Immature natural killer cell (primary cell): ENCODE results near the gene ZNF740. TPM values are rescaled to one million over a fixed set of nuclear protein-coding genes. Genes with fewer than 3 reads are reported as not detected.

Source experiments
- DNase-seq, 3 donors: peaks; one replicate each; pipeline ENCODE4 v3.0.0; 2022; ENCODE audit warnings: mixed read lengths in 1 of 3
- H3K27ac Mint-ChIP-seq, 6 donors: one replicate each; pipeline ENCODE4 v1.8.0; 2020; ENCODE audit warnings: mixed read lengths in 6 of 6, mild to moderate bottlenecking in 5 of 6, inconsistent platforms in 4 of 6, moderate library complexity in 3 of 6
- H3K27me3 Mint-ChIP-seq, 3 donors: one replicate each; pipeline ENCODE4 v1.8.0; 2020 to 2021; ENCODE audit warnings: low read depth in 3 of 3, mild to moderate bottlenecking in 3 of 3, mixed read lengths in 3 of 3, moderate library complexity in 3 of 3, inconsistent platforms in 1 of 3
- H3K36me3 Mint-ChIP-seq, 3 donors: one replicate each; pipeline ENCODE4 v1.8.0; 2020; ENCODE audit warnings: mixed read lengths in 3 of 3, inconsistent platforms in 2 of 3, mild to moderate bottlenecking in 2 of 3
- H3K4me1 Mint-ChIP-seq, 2 donors: one replicate each; pipeline ENCODE4 v1.8.0; 2020; ENCODE audit warnings: inconsistent platforms in 2 of 2, mild to moderate bottlenecking in 2 of 2, mixed read lengths in 2 of 2, moderate library complexity in 1 of 2
- H3K4me3 Mint-ChIP-seq, 5 donors: one replicate each; pipeline ENCODE4 v1.8.0; 2020; ENCODE audit warnings: mild to moderate bottlenecking in 5 of 5, mixed read lengths in 5 of 5, inconsistent platforms in 3 of 5, moderate library complexity in 3 of 5
- H3K9me3 Mint-ChIP-seq, 6 donors: one replicate each; pipeline ENCODE4 v1.8.0; 2020; ENCODE audit warnings: mild to moderate bottlenecking in 6 of 6, mixed read lengths in 6 of 6, inconsistent platforms in 4 of 6, moderate library complexity in 3 of 6
- polyA plus RNA-seq, 3 donors: library from polyadenylated mRNA; unstranded; fragments of 300-500 nt; fragmentation: Illumina TruSeq; gene quantifications; one replicate each; pipeline ENCODE4 v1.2.3, GENCODE V29; 2021

Gene ZNF740
- polyA plus RNA-seq, 3 donors from 2014 or later = 2.0 to 5.1 (median 2.6) TPM

DNA sequence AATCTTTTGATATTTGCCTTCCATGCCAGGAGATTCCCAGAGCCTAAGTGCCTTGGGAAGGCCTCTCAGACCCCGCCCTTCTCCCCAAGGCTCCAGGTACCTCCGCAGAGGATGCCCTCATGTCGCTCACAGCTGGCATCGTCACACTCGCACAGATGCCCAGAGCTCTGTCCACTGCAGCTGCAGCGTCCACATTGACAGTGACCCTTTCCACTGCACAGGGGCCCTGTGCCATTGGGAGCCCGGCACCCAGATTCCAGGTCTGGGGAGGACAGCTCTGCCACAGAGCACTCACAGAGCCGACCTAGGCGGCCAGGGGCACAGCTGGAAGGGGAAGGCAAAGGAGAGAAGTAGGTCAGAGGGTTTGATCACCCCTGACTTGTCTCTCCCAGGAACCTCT lies 12.5 kb downstream of the ZNF740 start:
- Mint-ChIP-seq H3K36me3 (peaks cover 11 to 66% (median 22%) of the 10 kb centered on the region in 3 donors), H3K27ac (peak overlapping the region in 1 of 6 donors; percentile 69)

DNA sequence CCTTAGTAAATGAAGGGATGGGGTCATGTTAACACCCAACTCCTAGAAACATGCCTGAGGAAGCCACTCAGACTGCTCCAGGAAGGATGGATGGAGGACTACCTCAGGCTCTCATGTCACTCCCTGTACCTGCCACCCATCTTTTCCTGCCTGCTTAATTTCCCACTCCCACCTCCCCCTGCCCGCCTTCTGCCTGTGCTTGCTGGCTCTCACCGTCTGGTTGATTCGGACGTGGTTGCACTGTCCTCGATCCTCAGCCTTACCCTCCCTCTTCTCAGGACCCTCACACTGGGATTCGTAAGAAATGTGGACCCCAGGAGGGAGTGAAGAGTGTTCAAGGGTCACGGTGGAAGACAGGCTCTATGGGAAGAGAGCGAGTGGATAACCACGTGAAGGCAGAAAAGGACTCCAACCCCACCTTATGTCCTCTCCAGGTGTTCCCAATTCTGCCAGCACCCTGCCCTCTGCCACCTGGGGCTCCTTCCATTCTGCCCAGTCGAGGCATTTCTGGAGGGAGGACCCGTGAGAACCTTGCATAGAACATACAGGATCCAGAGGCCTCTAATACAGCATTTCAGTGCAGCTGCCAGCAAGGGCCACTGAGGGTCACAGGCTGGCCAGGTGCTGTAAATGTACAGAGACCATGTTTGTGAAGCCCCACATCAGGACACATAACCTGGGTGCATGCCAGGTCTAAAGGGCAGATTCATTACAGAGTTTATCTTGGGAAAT lies 13.6 kb downstream of the ZNF740 start:
- Mint-ChIP-seq H3K27me3 (peaks cover 0 to 3% (median 3%) of the 10 kb centered on the region in 3 donors), H3K27ac (peak overlapping the region in 1 of 6 donors; percentile 34), H3K36me3 (peaks cover 15 to 75% (median 22%) of the 10 kb centered on the region in 3 donors), H3K4me3 (no peak overlapping the region), H3K9me3 (no peaks in the 10 kb centered on the region), H3K4me1 (peaks cover 29 to 33% of the 10 kb centered on the region in 2 donors)
- no peak for DNase-seq

More for the DNA sequence above, 12.5 kb downstream of the ZNF740 start:
- H3K27me3 Mint-ChIP-seq = peaks cover 0 to 3% (median 3%) of the 10 kb centered on the region in 3 donors
- DNase-seq = no peak
- H3K4me1 Mint-ChIP-seq = peaks cover 18 to 22% of the 10 kb centered on the region in 2 donors
- H3K4me3 Mint-ChIP-seq = no peak overlapping the region
- no peaks in the 10 kb centered on the region for H3K9me3 Mint-ChIP-seq

DNA sequence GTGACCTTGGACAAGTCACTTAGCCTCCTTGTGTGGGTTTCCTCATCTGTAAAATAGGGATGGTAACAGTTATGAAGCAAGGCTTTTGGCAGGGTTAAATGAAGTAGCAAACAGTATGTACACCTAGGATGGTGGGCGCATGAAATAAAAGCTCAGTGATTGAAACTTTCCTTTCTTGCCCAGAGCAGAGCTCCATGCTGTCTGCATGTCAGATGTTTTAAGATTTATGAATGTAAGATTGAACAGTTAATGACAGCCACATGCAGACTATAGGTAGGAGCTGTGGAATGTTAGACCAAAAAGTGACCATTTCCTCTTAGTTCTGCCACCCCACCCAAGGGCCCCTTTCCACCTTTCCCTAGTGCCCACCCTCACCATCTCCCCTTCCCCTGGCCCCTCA lies 14.5 kb downstream of the ZNF740 start:
- H3K4me3 Mint-ChIP-seq = no peak overlapping the region
- H3K4me1 Mint-ChIP-seq = peaks cover 38 to 41% of the 10 kb centered on the region in 2 donors
- peak overlapping the region in 2 of 6 donors; percentile 6 to 50 for H3K27ac Mint-ChIP-seq
- no peaks in the 10 kb centered on the region for H3K9me3 Mint-ChIP-seq
- peaks cover 19 to 80% (median 25%) of the 10 kb centered on the region in 3 donors for H3K36me3 Mint-ChIP-seq
- no peak for DNase-seq
- peaks cover 0 to 3% (median 3%) of the 10 kb centered on the region in 3 donors for H3K27me3 Mint-ChIP-seq

DNA sequence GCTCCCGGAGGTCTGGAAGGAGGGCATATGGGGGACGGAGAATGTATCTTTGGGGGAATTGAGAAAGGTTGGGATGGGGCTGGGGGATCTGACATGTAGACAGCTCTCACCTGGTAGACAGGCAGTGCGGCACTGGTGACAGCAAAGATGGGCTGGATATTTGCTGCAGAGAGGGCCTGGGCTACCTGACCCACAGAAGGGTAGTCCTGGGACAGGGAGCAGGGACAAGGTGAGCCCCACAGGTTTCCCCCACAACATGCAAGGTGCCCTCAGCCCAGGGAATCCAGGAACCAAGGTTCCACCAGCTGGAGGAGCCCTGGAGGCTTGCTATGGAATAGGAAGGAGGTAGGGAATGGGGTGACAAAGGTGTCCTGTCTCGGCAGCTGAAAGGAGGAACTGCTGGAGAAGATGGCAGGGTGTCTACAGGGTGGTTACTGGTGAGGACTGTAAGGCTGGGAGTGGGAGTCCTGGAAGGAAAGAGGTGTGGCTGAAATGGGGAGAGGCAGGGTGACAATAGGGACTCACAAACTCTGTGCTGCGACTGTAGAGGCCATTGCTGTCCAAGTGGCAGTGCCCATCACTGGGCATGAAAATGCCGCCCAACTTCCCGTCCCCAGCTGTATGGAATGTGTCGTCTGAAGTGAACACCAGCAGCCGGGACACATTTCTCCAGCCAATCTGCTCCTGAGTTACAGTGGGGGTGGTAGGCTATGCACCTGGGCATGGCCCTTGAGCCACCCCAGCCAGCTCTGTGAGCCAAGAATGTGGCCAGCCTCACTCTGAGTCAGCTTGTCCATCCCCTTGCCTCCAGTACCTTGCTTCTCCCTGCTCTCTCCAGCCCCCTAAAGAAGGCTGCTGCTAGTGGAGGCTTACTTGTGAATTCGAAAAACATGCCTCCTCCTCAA lies 15.2 kb downstream of the ZNF740 start:
- no peak for DNase-seq
- Mint-ChIP-seq H3K4me1 (peaks cover 45 to 46% of the 10 kb centered on the region in 2 donors), H3K27me3 (peaks cover 0 to 3% (median 3%) of the 10 kb centered on the region in 3 donors), H3K36me3 (peaks cover 23 to 85% (median 30%) of the 10 kb centered on the region in 3 donors), H3K4me3 (peak overlapping the region in 1 of 5 donors; percentile 10), H3K9me3 (no peaks in the 10 kb centered on the region), H3K27ac (peak overlapping the region in 1 of 6 donors; percentile 50)

DNA sequence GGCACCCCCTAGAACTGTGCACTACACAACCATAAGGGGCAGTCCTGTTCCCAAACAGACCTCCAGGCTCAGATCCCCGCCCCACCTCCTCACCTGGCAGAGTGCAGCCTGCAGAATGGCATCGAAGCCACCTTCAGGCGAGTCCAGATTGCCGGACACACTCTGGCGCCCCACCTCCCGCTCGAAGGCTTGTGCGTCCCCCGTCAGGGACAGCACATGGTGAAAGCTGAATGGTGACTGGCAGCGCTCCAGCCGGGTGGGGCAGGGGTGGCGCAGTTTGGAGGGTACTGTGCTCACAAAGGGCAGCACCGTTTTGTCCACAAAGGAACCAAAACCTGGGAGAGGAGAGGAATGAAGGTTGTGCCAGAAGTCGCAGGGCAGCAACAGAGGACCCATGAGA lies 16.0 kb downstream of the ZNF740 start:
- Mint-ChIP-seq H3K36me3 (peaks cover 23 to 83% (median 35%) of the 10 kb centered on the region in 3 donors), H3K9me3 (no peaks in the 10 kb centered on the region), H3K27ac (no peak overlapping the region), H3K27me3 (peaks cover 0 to 3% (median 3%) of the 10 kb centered on the region in 3 donors), H3K4me3 (peak overlapping the region in 1 of 5 donors; percentile 40), H3K4me1 (peaks cover 50% of the 10 kb centered on the region in 2 donors)
- no peak for DNase-seq

DNA sequence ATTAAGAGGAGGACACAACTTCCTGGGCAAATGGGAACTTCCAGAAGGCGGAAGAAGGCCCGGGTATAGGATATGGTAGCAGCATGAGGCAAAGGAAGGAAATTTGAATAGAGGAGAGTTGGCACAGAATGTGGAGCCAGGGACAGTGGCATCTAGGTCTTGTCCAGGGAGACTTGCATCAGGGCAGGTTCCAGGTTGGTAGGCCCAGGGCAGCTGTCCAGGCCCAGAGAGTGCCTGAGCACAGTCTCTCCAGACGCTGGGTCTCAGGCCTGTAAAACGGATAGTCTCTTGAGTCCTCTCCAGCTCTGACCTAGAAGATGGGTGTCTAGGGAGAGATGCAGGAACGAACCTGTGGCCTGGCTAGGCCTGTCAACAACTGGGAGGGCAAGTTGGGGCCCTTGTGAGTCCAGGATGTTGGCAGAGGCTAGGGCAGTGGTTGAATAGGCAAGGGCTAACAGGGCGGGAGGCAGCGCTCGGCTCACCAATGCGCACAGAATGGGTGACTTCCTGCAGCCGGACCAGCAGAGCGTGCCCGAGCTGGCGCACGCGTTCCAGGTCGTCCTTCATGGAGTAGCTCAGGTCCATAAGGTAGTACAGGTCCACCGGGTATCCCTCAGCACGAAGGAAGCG lies 16.6 kb downstream of the ZNF740 start:
- Mint-ChIP-seq H3K27me3 (peaks cover 0 to 3% (median 3%) of the 10 kb centered on the region in 3 donors), H3K4me3 (peak overlapping the region in 2 of 5 donors; percentile 35 to 40), H3K36me3 (peaks cover 23 to 77% (median 34%) of the 10 kb centered on the region in 3 donors), H3K27ac (no peak overlapping the region), H3K9me3 (no peaks in the 10 kb centered on the region), H3K4me1 (peaks cover 52 to 54% of the 10 kb centered on the region in 2 donors)
- DNase-seq = no peak

DNA sequence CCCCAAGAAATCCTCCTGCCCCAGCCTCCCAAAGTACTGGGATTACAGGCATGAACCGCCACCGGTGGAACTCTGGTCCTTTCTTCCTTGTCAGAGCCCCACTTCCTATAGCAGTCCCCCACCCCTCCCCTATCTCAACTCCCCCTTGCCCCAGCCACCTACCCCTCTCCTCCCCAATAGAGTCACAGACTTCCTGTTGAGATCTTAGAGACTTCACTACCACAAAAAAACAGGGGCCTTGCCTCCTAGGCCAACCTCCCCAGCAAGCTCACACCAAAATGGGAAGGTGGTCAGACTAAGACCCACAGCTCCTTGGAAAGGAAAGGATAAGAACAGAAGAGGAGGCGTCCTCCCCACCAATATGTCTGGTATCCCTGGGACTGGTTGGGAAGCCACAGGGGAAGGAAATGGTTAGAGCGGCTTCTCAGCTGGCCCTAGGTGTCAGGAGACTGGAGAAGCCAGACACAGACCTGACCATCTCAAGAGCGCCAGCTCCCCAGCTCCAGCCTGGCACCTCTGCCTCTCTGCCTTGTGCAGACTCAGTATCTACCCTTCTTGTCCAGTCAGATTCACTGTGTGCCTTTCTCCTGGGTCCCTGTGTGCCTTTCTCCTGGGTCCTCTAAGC lies 18.1 kb downstream of the ZNF740 start:
- H3K27me3 Mint-ChIP-seq = peaks cover 0 to 3% (median 1%) of the 10 kb centered on the region in 3 donors
- peak overlapping the region; percentile 29 to 83 (median 64) for H3K27ac Mint-ChIP-seq
- peaks cover 56 to 63% of the 10 kb centered on the region in 2 donors for H3K4me1 Mint-ChIP-seq
- H3K4me3 Mint-ChIP-seq = peak overlapping the region; percentile 59 to 86 (median 74)
- H3K36me3 Mint-ChIP-seq = peaks cover 23 to 69% (median 36%) of the 10 kb centered on the region in 3 donors
- H3K9me3 Mint-ChIP-seq = no peaks in the 10 kb centered on the region
- peak; percentile 60 to 74 (median 72) for DNase-seq

DNA sequence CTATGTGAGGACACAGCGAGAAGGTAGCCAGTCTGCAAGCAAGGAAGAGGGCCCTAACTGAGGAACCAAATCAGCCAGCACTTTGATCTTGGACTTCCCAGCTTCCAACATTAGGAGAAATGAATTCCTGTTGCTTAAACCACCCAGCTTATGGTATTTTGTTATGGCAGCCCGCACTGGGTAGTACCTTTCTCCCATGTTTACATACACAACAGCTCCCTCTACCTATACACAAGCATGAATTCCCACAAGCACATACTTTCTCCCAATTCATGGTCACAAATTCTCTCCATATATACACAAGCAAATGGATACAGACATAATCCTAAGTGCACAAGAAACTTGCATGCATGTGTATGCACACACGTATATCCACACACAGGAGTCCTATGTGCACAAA lies 19.2 kb downstream of the ZNF740 start:
- Mint-ChIP-seq H3K36me3 (peaks cover 23 to 59% (median 33%) of the 10 kb centered on the region in 3 donors), H3K27ac (peak overlapping the region in 2 of 6 donors; percentile 41 to 51), H3K27me3 (peaks cover 0 to 3% (median 0%) of the 10 kb centered on the region in 3 donors), H3K9me3 (no peaks in the 10 kb centered on the region), H3K4me3 (peak overlapping the region; percentile 64 to 84 (median 80)), H3K4me1 (peaks cover 65 to 74% of the 10 kb centered on the region in 2 donors)
- no peak for DNase-seq

DNA sequence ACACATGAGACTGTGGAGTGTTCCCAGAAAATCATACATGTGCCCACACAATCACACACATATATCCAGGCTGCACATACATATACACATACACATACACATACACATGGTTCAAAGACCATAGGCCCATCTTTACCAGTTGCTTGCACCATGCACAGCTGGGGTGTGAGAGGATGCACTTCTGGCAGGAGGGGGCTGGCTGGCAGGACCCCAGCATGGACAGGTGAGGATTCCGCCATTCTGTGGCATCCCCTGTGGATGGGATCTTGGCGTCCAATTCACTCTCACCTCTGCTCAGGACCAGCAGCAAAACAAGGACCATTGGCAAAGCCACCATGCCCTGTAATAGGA lies 19.6 kb downstream of the ZNF740 start:
- Mint-ChIP-seq H3K9me3 (no peaks in the 10 kb centered on the region), H3K27ac (peak overlapping the region in 4 of 6 donors; percentile 23 to 87 (median 37)), H3K36me3 (peaks cover 23 to 55% (median 33%) of the 10 kb centered on the region in 3 donors), H3K27me3 (peaks cover 0 to 3% (median 0%) of the 10 kb centered on the region in 3 donors), H3K4me3 (peak overlapping the region; percentile 64 to 84 (median 80)), H3K4me1 (peaks cover 66 to 75% of the 10 kb centered on the region in 2 donors)
- no peak for DNase-seq

DNA sequence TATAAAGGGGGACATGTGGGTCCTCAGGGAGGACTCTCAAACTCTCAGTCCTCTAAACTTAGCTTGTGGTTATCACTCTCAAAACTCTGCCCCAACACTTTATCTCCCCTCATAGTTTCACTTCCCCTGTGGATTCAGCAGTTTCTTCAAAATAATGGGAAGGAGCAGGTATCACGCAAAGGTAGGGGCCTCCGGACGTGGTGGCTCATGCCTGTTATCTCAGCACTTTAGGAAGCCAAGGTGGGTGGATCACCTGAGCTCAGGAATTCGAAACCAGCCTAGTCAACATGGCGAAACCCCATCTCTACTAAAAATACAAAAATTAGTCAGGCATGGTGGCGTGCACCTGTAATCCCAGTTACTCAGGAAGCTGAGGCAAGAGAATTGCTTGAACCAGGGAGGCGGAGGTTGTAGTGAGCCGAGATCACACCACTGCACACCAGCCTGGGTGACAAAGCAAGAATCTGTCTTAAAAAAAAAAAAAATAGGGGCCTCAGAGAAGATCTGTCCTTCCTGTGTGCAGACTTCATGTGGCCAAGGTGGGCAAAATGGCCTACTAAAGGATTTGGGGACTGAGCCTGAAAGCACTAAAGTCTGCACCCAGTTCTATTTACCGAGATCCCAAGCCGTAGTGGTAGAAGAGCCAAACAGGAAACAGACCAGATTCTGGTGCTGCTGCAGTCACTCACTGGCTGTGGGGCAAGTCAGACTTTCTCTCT lies 20.1 kb downstream of the ZNF740 start:
- H3K36me3 Mint-ChIP-seq = peaks cover 20 to 50% (median 32%) of the 10 kb centered on the region in 3 donors

DNA sequence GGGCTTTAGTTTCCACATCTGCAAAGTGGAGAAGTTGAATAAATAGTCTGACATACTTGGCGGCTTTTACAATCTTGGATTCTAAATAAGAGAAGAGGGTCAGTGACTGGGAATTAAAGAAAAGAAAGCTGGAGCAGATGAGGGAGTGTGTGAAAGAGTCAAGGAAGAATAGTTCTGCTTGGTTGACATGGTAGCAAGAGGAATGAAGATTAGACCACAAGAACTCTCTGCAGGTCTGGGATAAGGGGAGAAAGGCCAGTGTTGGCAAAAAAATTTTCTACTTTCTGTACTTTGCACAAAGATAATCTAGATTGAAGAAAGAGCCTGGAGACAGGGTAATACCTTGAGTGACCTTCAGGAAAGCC lies 20.6 kb downstream of the ZNF740 start:
- peaks cover 0 to 3% (median 0%) of the 10 kb centered on the region in 3 donors for H3K27me3 Mint-ChIP-seq
- peak overlapping the region; percentile 64 to 84 (median 80) for H3K4me3 Mint-ChIP-seq
- peak overlapping the region; percentile 23 to 87 (median 60) for H3K27ac Mint-ChIP-seq
- peaks cover 18 to 44% (median 27%) of the 10 kb centered on the region in 3 donors for H3K36me3 Mint-ChIP-seq
- no peaks in the 10 kb centered on the region for H3K9me3 Mint-ChIP-seq
- DNase-seq = no peak
- peaks cover 77 to 84% of the 10 kb centered on the region in 2 donors for H3K4me1 Mint-ChIP-seq

More for the DNA sequence above, 20.1 kb downstream of the ZNF740 start:
- H3K9me3 Mint-ChIP-seq = no peaks in the 10 kb centered on the region
- H3K4me1 Mint-ChIP-seq = peaks cover 72 to 80% of the 10 kb centered on the region in 2 donors
- peak in 1 of 3 donors; percentile 29 for DNase-seq
- peak overlapping the region; percentile 23 to 87 (median 60) for H3K27ac Mint-ChIP-seq
- peak overlapping the region; percentile 64 to 84 (median 80) for H3K4me3 Mint-ChIP-seq
- peaks cover 0 to 3% (median 0%) of the 10 kb centered on the region in 3 donors for H3K27me3 Mint-ChIP-seq

DNA sequence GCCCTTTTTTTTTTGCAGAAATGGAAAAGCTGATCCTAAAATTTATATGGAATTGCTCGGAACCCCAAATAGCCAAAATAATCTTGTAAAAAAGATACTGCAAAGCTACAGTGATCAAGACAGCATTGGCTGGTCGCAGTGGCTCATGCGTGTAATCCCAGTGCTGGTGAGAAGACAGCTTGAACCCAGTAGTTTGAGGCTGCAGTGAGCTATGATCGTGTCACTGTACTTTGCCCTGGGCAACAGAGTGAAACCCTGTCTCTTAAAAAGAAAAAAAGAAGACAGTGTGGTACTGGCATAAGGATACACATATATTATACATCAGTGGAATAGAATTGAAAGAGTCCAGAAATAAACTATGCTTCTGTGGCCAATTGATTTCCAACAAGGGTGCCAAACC lies 21.1 kb downstream of the ZNF740 start:
- peaks cover 18 to 39% (median 24%) of the 10 kb centered on the region in 3 donors for H3K36me3 Mint-ChIP-seq
- H3K27ac Mint-ChIP-seq = no peak overlapping the region
- DNase-seq = no peak
- H3K27me3 Mint-ChIP-seq = peaks cover 0 to 3% (median 0%) of the 10 kb centered on the region in 3 donors
- no peak overlapping the region for H3K4me3 Mint-ChIP-seq
- H3K9me3 Mint-ChIP-seq = no peaks in the 10 kb centered on the region
- peaks cover 80 to 84% of the 10 kb centered on the region in 2 donors for H3K4me1 Mint-ChIP-seq
